Transverse colon (tissue), 4 donors: ENCODE results near the gene TMEM236. TPM values are rescaled to one million over a fixed set of nuclear protein-coding genes. Genes with fewer than 3 reads are reported as not detected.

ENCODE experiments used
- DNase-seq: peaks from one replicate; pipeline ENCODE4 v3.0.0-alpha.2; 2019
- H3K27ac ChIP-seq, 4 donors: fragments of 200-600 bp; sonication (generic); 2 replicates each; pipeline ENCODE4 v1.5.1; 2016 to 2018; ENCODE audit warnings: inconsistent platforms in 4 of 4
- H3K27me3 ChIP-seq: fragments of 200-600 bp; sonication (generic); 2 replicates; pipeline ENCODE4 v1.5.1; 2017; ENCODE audit warnings: inconsistent platforms
- H3K36me3 ChIP-seq, 4 donors: fragments of 200-600 bp; sonication (generic); 2 replicates each; pipeline ENCODE4 v1.5.1; 2017 to 2019; ENCODE audit warnings: inconsistent platforms in 4 of 4
- H3K4me1 ChIP-seq, 4 donors: fragments of 200-600 bp; sonication (generic); 2 replicates each; pipeline ENCODE4 v1.5.1; 2017 to 2020; ENCODE audit warnings: inconsistent platforms in 4 of 4
- H3K4me3 ChIP-seq, 4 donors: fragments of 200-600 bp; sonication (generic); 1 replicate in 1 of 4; 2 replicates in 3 of 4; pipeline versions ENCODE4 v1.5.1 to v1.6.1; 2017 to 2019; ENCODE audit warnings: inconsistent platforms in 4 of 4
- H3K9me3 ChIP-seq, 2 donors: fragments of 200-600 bp; sonication (generic); 2 replicates each; pipeline ENCODE4 v1.5.1; 2017 to 2019; ENCODE audit warnings: inconsistent platforms in 2 of 2
- CTCF ChIP-seq, 5 experiments: fragments of 200-600 bp in 3 of 5; fragments of 450-650 bp in 2 of 5; sonication (generic) in 3 of 5; IDR thresholded peaks; 1 replicate in 2 of 5; 2 replicates in 3 of 5; pipeline ENCODE4 v1.5.1; 2016 to 2017; ENCODE audit warnings: antibody characterized with exemption in 5 of 5, inconsistent platforms in 3 of 5, mild to moderate bottlenecking in 2 of 5, moderate library complexity in 1 of 5
- EP300 ChIP-seq: sonication (generic); formaldehyde crosslinking; IDR thresholded peaks from one replicate; pipeline ENCODE4 v1.6.1; 2017; ENCODE audit warnings: antibody characterized with exemption, low read depth
- POLR2A ChIP-seq: fragments of 450-650 bp; IDR thresholded peaks from one replicate; pipeline ENCODE4 v1.6.1; 2016; ENCODE audit warnings: antibody characterized with exemption, mild to moderate bottlenecking, moderate library complexity
- POLR2AphosphoS5 ChIP-seq, 3 donors: sonication (generic); formaldehyde crosslinking; IDR thresholded peaks; one replicate each; pipeline ENCODE4 v1.6.1; 2016; ENCODE audit warnings: antibody characterized with exemption in 3 of 3
- WGBS, 2 donors: methylation state at CpG; one replicate each; pipeline ENCODE4 v1.1.5; 2018; ENCODE audit warnings: low coverage in 1 of 2; 5-methylcytosine and 5-hydroxymethylcytosine counted together
- in situ Hi-C, 4 donors: fragments of 200-750 bp; cut with MboI; loops; one replicate each; pipeline versions ENCODE4 v1.15.0 to v1.15.1; 2017; ENCODE audit warnings: low sequenced_read_pairs in 3 of 4, low pct_ligation_motif_present in 1 of 4, low pct_unique_long_range_greater_than_20kb in 1 of 4
- intact Hi-C: fragments of 100-400 bp; cut with DNase I; formaldehyde crosslinking; loops from one replicate; pipeline ENCODE4 v1.15.1; 2023; ENCODE audit warnings: low total_unique reads
- total RNA-seq, 4 donors: library from RNA; depleted of rRNA; stranded (reverse); fragments of >200 nt; gene quantifications; one replicate each; pipeline ENCODE4 v1.1.0, GENCODE V29; 2016

The TMEM236 gene
- total RNA-seq, 4 donors from 2014 or later = 16.9 to 79.6 (median 42.9) TPM

- WGBS, 2 donors = 46 to 47% methylated on average over 12 of the region's 12 CpGs
- in situ Hi-C loops (loop anchor here in 2 of 4 donors (5.0 to 25.0 kb wide), 2 partner anchors 130 to 500 kb away; no protein-coding TSS in a partner anchor), intact Hi-C loops (no loop called here)
- Histone ChIP-seq H3K4me3 (no peak overlapping the region), H3K27ac (no peak overlapping the region), H3K36me3 (no peaks in the 10 kb centered on the region), H3K27me3 (no peaks in the 10 kb centered on the region), H3K4me1 (peaks cover 0 to 1% (median 0%) of the 10 kb centered on the region in 4 donors), H3K9me3 (no peaks in the 10 kb centered on the region)
- no peak for DNase-seq
- peak; percentile 61 to 71 (median 62) for TF ChIP-seq CTCF (IDR thresholded peaks at IDR 0.05)
- no peak for TF ChIP-seq POLR2AphosphoS5 (IDR thresholded peaks at IDR 0.05)
Observed at GRCh38 chr10:17737027-17737965, 14.7 kb upstream of the TMEM236 start.

GRCh38 chr10:17740668-17741067 lies 11.3 kb upstream of the TMEM236 start:
- Histone ChIP-seq H3K4me1 (peaks cover 0 to 20% (median 7%) of the 10 kb centered on the region in 4 donors), H3K27ac (no peak overlapping the region), H3K36me3 (no peaks in the 10 kb centered on the region), H3K9me3 (no peaks in the 10 kb centered on the region), H3K4me3 (no peak overlapping the region), H3K27me3 (no peaks in the 10 kb centered on the region)
- no peak for DNase-seq
- in situ Hi-C loops (loop anchor here (5.0 to 25.0 kb wide), 3 partner anchors 133 to 497 kb away; no protein-coding TSS in a partner anchor), intact Hi-C loops (no loop called here)
- 88 to 92% methylated on average over 1 of the region's 1 CpG for WGBS, 2 donors
- TF ChIP-seq CTCF (IDR thresholded peaks at IDR 0.05) (no peak), EP300 (no peak), POLR2A (no peak), POLR2AphosphoS5 (IDR thresholded peaks at IDR 0.05) (no peak)

GRCh38 chr10:17742918-17743317 lies 9.1 kb upstream of the TMEM236 start:
- H3K27ac ChIP-seq = no peak overlapping the region
- peaks cover 0 to 20% (median 9%) of the 10 kb centered on the region in 4 donors for H3K4me1 ChIP-seq
- no peak overlapping the region for H3K4me3 ChIP-seq
- no peaks in the 10 kb centered on the region for H3K27me3 ChIP-seq
- no peaks in the 10 kb centered on the region for H3K9me3 ChIP-seq
- DNase-seq = peak; percentile 66
- TF ChIP-seq POLR2AphosphoS5 (IDR thresholded peaks at IDR 0.05) (no peak), CTCF (IDR thresholded peaks at IDR 0.05) (peak; percentile 87 to 97 (median 89))
- intact Hi-C loops = loop anchor here (2.0 kb wide), 1 partner anchor 136 kb away; no protein-coding TSS in a partner anchor
- 13 to 39% methylated on average over 7 to 14 of the region's 14 CpGs for WGBS, 2 donors
- in situ Hi-C loops = loop anchor here (5.0 to 25.0 kb wide), 3 partner anchors 136 to 494 kb away; no protein-coding TSS in a partner anchor
- H3K36me3 ChIP-seq = no peaks in the 10 kb centered on the region

- in situ Hi-C loops = loop anchor here (5.0 to 25.0 kb wide), 3 partner anchors 136 to 494 kb away; no protein-coding TSS in a partner anchor
- H3K36me3 ChIP-seq = no peaks in the 10 kb centered on the region
- no peak for DNase-seq
- TF ChIP-seq POLR2AphosphoS5 (IDR thresholded peaks at IDR 0.05) (no peak), CTCF (IDR thresholded peaks at IDR 0.05) (no peak), EP300 (no peak), POLR2A (no peak)
- intact Hi-C loops = loop anchor here (2.0 kb wide), 1 partner anchor 137 kb away; no protein-coding TSS in a partner anchor
- WGBS, 2 donors = 86 to 100% methylated on average over 3 of the region's 3 CpGs
- no peaks in the 10 kb centered on the region for H3K9me3 ChIP-seq
- H3K4me1 ChIP-seq = peaks cover 0 to 20% (median 9%) of the 10 kb centered on the region in 4 donors
- no peak overlapping the region for H3K4me3 ChIP-seq
- H3K27ac ChIP-seq = peak overlapping the region in 1 of 4 donors; percentile 1
- H3K27me3 ChIP-seq = no peaks in the 10 kb centered on the region
Observed at GRCh38 chr10:17743437-17743836, 8.6 kb upstream of the TMEM236 start.
